Fibroblast of the aortic adventitia (primary cell): Measurements from ENCODE around the gene ATXN7. TPM values are rescaled to one million over a fixed set of nuclear protein-coding genes. Genes with fewer than 3 reads are reported as not detected.

Experiments
- DNase-seq: peaks from one replicate; pipeline ENCODE4 v3.0.0-alpha.2; 2010; ENCODE audit warnings: low read depth
- H3K4me3 ChIP-seq: 2 replicates; pipeline ENCODE4 v1.5.1; 2011; ENCODE audit warnings: low read depth, mild to moderate bottlenecking, control low read depth, low read length, moderate library complexity
- total RNA-seq: library from RNA; depleted of rRNA; stranded (reverse); fragments of >200 nt; gene quantifications from 2 replicates; pipeline ENCODE4 v1.2.3, GENCODE V29; 2012; ENCODE audit warnings: low replicate concordance
- TF ChIP-seq, protein P1 (sequence below): IDR thresholded peaks from 2 replicates; pipeline ENCODE4 v1.5.1; 2011; ENCODE audit warnings: mild to moderate bottlenecking, low read length, control low read depth, inconsistent platforms; ENCODE audit not compliant: insufficient read depth

ATXN7 gene
- total RNA-seq, 1 donor: 21.0 TPM

DNA sequence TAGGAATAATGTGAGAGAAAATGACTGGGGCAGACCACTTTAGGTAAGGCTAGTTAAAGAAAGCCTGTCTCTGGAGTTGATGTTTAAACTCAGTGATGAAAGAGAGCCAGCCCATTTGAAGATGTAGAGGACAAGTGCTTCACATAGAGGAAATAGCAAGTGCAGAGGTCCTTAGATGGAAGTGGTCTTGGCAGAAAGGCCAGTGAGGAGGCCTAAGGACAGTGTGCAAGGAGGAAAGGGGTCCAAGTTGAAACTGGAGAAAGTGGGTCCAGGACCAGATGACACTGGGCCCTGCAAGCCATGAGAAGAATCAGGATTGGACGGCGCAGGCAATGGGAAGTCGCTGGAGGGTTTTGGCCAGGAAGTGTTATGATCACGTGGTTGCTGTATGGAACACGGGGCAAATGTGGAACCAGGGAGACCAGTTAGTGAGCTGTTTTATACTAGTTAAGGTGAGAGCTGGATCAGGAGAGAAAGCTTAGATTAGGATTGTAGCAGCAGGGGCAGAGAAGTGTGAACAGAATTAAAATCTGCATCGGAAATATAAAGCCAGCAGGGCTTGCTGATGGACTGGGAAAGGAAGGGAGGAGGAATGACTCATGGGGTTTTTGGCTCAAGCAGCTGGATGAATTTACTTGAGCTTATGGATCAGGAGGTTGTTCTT lies 96.5 kb downstream of the ATXN7 start:
- peak overlapping the region; percentile 63 for H3K4me3 ChIP-seq
- TF ChIP-seq, protein P1, sequence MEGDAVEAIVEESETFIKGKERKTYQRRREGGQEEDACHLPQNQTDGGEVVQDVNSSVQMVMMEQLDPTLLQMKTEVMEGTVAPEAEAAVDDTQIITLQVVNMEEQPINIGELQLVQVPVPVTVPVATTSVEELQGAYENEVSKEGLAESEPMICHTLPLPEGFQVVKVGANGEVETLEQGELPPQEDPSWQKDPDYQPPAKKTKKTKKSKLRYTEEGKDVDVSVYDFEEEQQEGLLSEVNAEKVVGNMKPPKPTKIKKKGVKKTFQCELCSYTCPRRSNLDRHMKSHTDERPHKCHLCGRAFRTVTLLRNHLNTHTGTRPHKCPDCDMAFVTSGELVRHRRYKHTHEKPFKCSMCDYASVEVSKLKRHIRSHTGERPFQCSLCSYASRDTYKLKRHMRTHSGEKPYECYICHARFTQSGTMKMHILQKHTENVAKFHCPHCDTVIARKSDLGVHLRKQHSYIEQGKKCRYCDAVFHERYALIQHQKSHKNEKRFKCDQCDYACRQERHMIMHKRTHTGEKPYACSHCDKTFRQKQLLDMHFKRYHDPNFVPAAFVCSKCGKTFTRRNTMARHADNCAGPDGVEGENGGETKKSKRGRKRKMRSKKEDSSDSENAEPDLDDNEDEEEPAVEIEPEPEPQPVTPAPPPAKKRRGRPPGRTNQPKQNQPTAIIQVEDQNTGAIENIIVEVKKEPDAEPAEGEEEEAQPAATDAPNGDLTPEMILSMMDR: no peak
- peak; percentile 82 for DNase-seq

- DNase-seq: peak; percentile 54
- no peak overlapping the region for H3K4me3 ChIP-seq
- TF ChIP-seq, protein P1: peak; percentile 72
These were observed 98.2 kb downstream of the ATXN7 start for GRCh38 chr3:63961891-63962290.

GRCh38 chr3:63963496-63963895 lies 99.8 kb downstream of the ATXN7 start:
- DNase-seq: no peak
- TF ChIP-seq, protein P1: no peak
- no peak overlapping the region for H3K4me3 ChIP-seq

GRCh38 chr3:63964681-63965485 lies 101.2 kb downstream of the ATXN7 start:
- TF ChIP-seq, protein P1: no peak
- no peak for DNase-seq
- no peak overlapping the region for H3K4me3 ChIP-seq

DNA sequence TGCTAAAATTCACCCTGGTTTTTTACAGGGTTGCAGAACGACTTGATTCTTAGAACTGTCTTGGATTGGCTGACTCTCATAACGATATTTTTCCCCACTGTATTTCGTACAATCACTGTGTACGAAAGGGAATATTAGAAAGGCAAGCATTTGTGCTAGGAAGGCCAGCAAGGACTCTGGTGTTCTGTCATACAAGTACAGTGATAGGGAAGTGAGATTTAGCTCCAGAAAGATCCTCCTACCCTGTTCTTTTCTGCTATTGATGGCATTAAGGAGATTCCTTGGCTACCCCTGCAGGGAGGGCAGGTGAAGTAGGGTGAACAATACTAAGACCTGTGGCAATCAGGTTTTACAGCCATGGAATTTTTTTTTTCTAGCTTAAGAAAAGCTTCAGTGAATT lies 102.3 kb downstream of the ATXN7 start:
- TF ChIP-seq, protein P1: no peak
- no peak overlapping the region for H3K4me3 ChIP-seq
- no peak for DNase-seq

GRCh38 chr3:63966871-63967270 lies 103.2 kb downstream of the ATXN7 start:
- no peak for DNase-seq
- TF ChIP-seq, protein P1: no peak
- no peak overlapping the region for H3K4me3 ChIP-seq
